Lung microvascular endothelial cell (primary cell): ENCODE measurements around the gene CCR6. TPM values are rescaled to one million over a fixed set of nuclear protein-coding genes. Genes with fewer than 3 reads are reported as not detected.
"Not testable (repeated sequence)": the region's sequence is repeated elsewhere in the genome, so short reads cannot be mapped to it uniquely, and the experiment has no call there.

Experiments used
- DNase-seq, 2 donors: peaks; one replicate each; pipeline versions ENCODE4 v3.0.0 to v3.0.0-alpha.2; 2010; ENCODE audit warnings: low read depth in 2 of 2
- total RNA-seq: library from RNA; depleted of rRNA; stranded (reverse); fragments of >200 nt; gene quantifications from 2 replicates; pipeline ENCODE4 v1.2.1, GENCODE V29; 2014

Gene CCR6
- total RNA-seq, 1 donor from 2014 or later = not detected

DNA sequence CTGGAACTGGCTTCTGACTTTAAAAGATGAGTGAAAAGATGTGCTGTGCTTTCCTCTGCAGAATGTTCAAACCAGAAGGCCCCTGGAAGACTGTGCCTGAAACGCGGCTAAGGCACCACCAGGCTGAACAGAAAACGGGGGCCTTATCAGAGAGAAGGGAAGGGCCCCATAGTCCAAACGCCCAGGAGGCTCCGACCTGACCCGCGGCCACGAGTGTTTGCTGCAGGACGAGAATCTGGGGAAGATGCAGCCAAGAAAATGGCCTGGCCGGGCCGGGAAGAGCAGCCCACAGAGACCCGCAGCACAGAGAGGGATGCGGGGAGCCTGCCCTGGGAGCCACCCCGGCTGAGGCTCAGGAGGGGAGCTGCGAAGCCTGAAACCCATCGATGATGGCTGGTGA is 45.4 kb downstream of the CCR6 start:
- not testable (repeated sequence) for DNase-seq

GRCh38 chr6:167169867-167170266 is 47.0 kb downstream of the CCR6 start:
- DNase-seq = not testable (repeated sequence)

- DNase-seq = not testable (repeated sequence)
These were observed 48.4 kb downstream of the CCR6 start for GRCh38 chr6:167171300-167171699.

- not testable (repeated sequence) for DNase-seq
These were observed 49.1 kb downstream of the CCR6 start for GRCh38 chr6:167172011-167172410.

GRCh38 chr6:167177271-167177670 is 54.4 kb downstream of the CCR6 start:
- not testable (repeated sequence) for DNase-seq

DNA sequence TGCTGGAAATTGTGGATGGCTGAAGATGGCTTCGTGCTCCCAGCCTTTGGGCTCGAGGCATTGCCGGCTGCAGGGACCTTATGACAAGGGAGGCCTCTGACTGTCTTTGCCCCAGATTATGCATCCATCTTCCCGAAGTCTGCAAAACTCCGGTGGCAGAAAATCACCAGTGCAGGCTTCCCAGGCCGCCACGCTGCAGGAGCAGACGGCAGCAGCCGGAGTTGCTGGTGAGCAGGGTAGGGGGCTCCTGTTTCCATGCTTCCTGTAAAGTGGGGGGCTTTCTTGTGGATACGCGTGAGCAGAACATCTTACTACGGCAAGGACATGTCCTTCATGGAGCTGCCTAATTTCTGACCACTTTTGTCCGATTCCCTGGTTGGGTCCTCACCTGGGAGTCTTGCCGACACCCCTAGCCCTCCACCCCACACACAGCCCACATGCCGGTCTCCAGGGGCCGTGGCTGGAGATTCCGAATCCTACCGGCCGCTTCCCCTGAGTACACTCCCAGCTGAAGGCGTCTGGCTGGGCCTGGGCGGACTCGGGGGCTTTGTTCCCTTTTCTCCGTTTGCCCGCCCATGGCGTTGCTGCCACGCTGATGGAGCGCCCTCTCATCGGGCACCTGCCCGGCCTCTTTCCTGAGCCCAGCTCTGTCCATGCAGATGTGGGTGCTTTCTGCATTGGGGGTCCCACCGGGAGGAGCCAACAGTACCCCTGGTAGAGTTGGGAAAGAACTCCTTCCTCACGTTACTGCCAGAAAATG is 56.2 kb downstream of the CCR6 start:
- not testable (repeated sequence) for DNase-seq

- DNase-seq = not testable (repeated sequence)
These were observed 57.2 kb downstream of the CCR6 start for GRCh38 chr6:167180086-167180485.

- not testable (repeated sequence) for DNase-seq
These were observed 58.5 kb downstream of the CCR6 start for GRCh38 chr6:167181351-167181750.

GRCh38 chr6:167182913-167183314 is 60.0 kb downstream of the CCR6 start:
- DNase-seq = not testable (repeated sequence)

- DNase-seq = not testable (repeated sequence)
These were observed 62.2 kb downstream of the CCR6 start for GRCh38 chr6:167185101-167185500.

GRCh38 chr6:167187275-167187674 is 64.4 kb downstream of the CCR6 start:
- DNase-seq = not testable (repeated sequence)

Other genes starting within 250 kb of the CCR6 start
- 6.0 and 8.1 TPM in 2 replicates for gene RNASET2, start 166.5 kb upstream of the CCR6 start, total RNA-seq
- gene CEP43, start 123.7 kb upstream of the CCR6 start, total RNA-seq = 7.0 and 10.5 TPM in 2 replicates
- not detected in 2 replicates for gene GPR31, start 34.9 kb downstream of the CCR6 start, total RNA-seq
- gene UNC93A, start 168.2 kb downstream of the CCR6 start, total RNA-seq = not detected in 2 replicates
- not detected in 2 replicates for gene TTLL2, start 202.0 kb downstream of the CCR6 start, total RNA-seq